CD4-positive, alpha-beta T cell (primary cell): ENCODE measurements around the gene TNFSF11. TPM values are rescaled to one million over a fixed set of nuclear protein-coding genes. Genes with fewer than 3 reads are reported as not detected.

Experiments
- ATAC-seq: fragments of 200-7000 bp; cut with Tn5 transposase; one replicate; pipeline ENCODE4 v1.10.0; 2022; ENCODE audit warnings: mild to moderate bottlenecking; ENCODE audit not compliant: poor library complexity
- CTCF ChIA-PET: fragments of 350-600 bp; sonication (Branson Sonifier 250); formaldehyde crosslinking; loops from one replicate; lab custom pipeline; 2021; ENCODE audit warnings: antibody characterized with exemption, inconsistent platforms; lab: Charles Lee
- POLR2A ChIA-PET: fragments of 350-600 bp; sonication (Branson Sonifier 250); formaldehyde crosslinking; loops from one replicate; lab custom pipeline; 2021; ENCODE audit warnings: antibody characterized with exemption, inconsistent platforms; lab: Charles Lee
- DNase-seq, 14 experiments: peaks; one replicate each; pipeline ENCODE4 v3.0.0-alpha.2; 2013 to 2020; ENCODE audit warnings: mixed read lengths in 2 of 14
- H3K27ac ChIP-seq, 2 donors: one replicate each; pipeline versions ENCODE4 v1.5.1 to v1.7.0; 2013; ENCODE audit warnings: low read length in 2 of 2, low read depth in 1 of 2, mild to moderate bottlenecking in 1 of 2
- H3K27me3 ChIP-seq, 2 experiments: 1 replicate in 1 of 2; 2 replicates in 1 of 2; pipeline versions ENCODE4 v1.6.1 to v1.7.0; 2013; ENCODE audit warnings: low read length in 2 of 2, control low read depth in 1 of 2, mild to moderate bottlenecking in 1 of 2, moderate library complexity in 1 of 2; ENCODE audit not compliant: insufficient read depth in 2 of 2, control insufficient read depth in 1 of 2
- H3K36me3 ChIP-seq: one replicate; pipeline ENCODE4 v1.6.1; 2013; ENCODE audit warnings: low read length, control low read depth; ENCODE audit not compliant: insufficient read depth
- H3K4me1 ChIP-seq: one replicate; pipeline ENCODE4 v1.6.1; 2013; ENCODE audit warnings: low read length, control low read depth; ENCODE audit not compliant: insufficient read depth
- H3K4me3 ChIP-seq: one replicate; pipeline ENCODE4 v1.5.1; 2013; ENCODE audit warnings: mild to moderate bottlenecking, low read length, moderate library complexity
- H3K9me3 ChIP-seq, 2 experiments: 1 replicate in 1 of 2; 2 replicates in 1 of 2; pipeline versions ENCODE4 v1.6.1 to v1.7.0; 2013; ENCODE audit warnings: low read length in 2 of 2, mild to moderate bottlenecking in 2 of 2, control low read depth in 1 of 2, moderate library complexity in 1 of 2; ENCODE audit not compliant: control insufficient read depth in 1 of 2, insufficient read depth in 1 of 2
- H3K27ac Mint-ChIP-seq: one replicate; pipeline ENCODE4 v1.8.0; 2020; ENCODE audit warnings: mixed read lengths
- H3K27me3 Mint-ChIP-seq: one replicate; pipeline ENCODE4 v1.8.0; 2021; ENCODE audit warnings: mixed read lengths
- H3K36me3 Mint-ChIP-seq: one replicate; pipeline ENCODE4 v1.8.0; 2021; ENCODE audit warnings: low read depth, mixed read lengths
- H3K4me1 Mint-ChIP-seq: one replicate; pipeline ENCODE4 v1.8.0; 2021; ENCODE audit warnings: low read depth, mixed read lengths
- H3K4me3 Mint-ChIP-seq: one replicate; pipeline ENCODE4 v1.8.0; 2020; ENCODE audit warnings: mild to moderate bottlenecking, mixed read lengths
- H3K9me3 Mint-ChIP-seq: one replicate; pipeline ENCODE4 v1.8.0; 2020; ENCODE audit warnings: mixed read lengths
- intact Hi-C, 2 experiments: fragments of 100-400 bp; cut with DNase I in 1 of 2; cut with micrococcal nuclease in 1 of 2; formaldehyde crosslinking; loops; one replicate each; pipeline versions ENCODE4 v1.15.1 to v1.9.0; 2023 to 2025; cut with DNase I, micrococcal nuclease
- total RNA-seq, 174 experiments: library from RNA in 2 of 174; stranded (reverse) in 2 of 174; gene quantifications; one replicate each; pipeline ENCODE4 v1.2.3 and lab custom pipeline; 2021 to 2026
- TF ChIP-seq, protein P1 (sequence below): fragments of 200-600 bp; IDR thresholded peaks from one replicate; pipeline ENCODE4 v1.8.0; 2022; ENCODE audit warnings: antibody characterized with exemption, mild to moderate bottlenecking

The TNFSF11 gene
- total RNA-seq, 2 experiments from 2014 or later, result 0.38 to 0.45 TPM

- H3K36me3 Mint-ChIP-seq, result no peaks in the 10 kb centered on the region
- ChIA-PET POLR2A (no interaction called here), CTCF (no interaction called here)
- no peak overlapping the region for H3K27ac ChIP-seq
- peaks cover 3% of the 10 kb centered on the region for H3K9me3 Mint-ChIP-seq
- ATAC-seq (no peak), DNase-seq (no peak)
- H3K27me3 Mint-ChIP-seq, result peaks cover 5% of the 10 kb centered on the region
- H3K36me3 ChIP-seq, result no peaks in the 10 kb centered on the region
- H3K27ac Mint-ChIP-seq, result no peak overlapping the region
- H3K9me3 ChIP-seq, result peaks cover 0 to 7% of the 10 kb centered on the region in 2 experiments
- H3K4me3 Mint-ChIP-seq, result no peak overlapping the region
- TF ChIP-seq, protein P1, sequence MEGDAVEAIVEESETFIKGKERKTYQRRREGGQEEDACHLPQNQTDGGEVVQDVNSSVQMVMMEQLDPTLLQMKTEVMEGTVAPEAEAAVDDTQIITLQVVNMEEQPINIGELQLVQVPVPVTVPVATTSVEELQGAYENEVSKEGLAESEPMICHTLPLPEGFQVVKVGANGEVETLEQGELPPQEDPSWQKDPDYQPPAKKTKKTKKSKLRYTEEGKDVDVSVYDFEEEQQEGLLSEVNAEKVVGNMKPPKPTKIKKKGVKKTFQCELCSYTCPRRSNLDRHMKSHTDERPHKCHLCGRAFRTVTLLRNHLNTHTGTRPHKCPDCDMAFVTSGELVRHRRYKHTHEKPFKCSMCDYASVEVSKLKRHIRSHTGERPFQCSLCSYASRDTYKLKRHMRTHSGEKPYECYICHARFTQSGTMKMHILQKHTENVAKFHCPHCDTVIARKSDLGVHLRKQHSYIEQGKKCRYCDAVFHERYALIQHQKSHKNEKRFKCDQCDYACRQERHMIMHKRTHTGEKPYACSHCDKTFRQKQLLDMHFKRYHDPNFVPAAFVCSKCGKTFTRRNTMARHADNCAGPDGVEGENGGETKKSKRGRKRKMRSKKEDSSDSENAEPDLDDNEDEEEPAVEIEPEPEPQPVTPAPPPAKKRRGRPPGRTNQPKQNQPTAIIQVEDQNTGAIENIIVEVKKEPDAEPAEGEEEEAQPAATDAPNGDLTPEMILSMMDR, result no peak
- intact Hi-C loops, result no loop called here
- H3K4me1 ChIP-seq, result no peaks in the 10 kb centered on the region
- peaks cover 2 to 8% of the 10 kb centered on the region in 2 experiments for H3K27me3 ChIP-seq
- H3K4me3 ChIP-seq, result no peak overlapping the region
- H3K4me1 Mint-ChIP-seq, result no peaks in the 10 kb centered on the region
These were observed 64.9 kb downstream of the TNFSF11 start for GRCh38 chr13:42638886-42639285.

DNA sequence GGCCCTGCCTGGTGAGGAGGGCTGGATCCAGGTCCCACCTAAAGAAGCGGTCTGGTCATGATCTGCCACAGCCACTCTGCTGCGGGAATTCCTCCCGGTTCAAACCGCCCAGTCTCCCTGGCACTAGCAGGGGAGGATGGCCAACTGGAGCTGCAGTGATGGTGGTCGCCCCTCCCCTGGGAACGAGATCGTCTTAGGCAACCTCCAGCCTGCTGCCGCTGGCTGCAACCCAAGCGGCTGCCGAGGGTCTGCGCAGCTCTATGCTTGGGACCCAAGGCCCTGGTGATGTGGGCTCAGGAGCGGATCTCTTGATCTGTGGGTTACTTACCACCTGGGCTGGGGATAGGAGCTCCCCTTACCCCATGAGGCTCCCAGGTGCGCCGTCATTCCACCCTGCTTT, 69.1 kb downstream of the TNFSF11 start:
- DNase-seq (no peak), ATAC-seq (no peak)
- ChIA-PET CTCF (no interaction called here), POLR2A (no interaction called here)
- no peak overlapping the region for H3K27ac ChIP-seq
- no peaks in the 10 kb centered on the region for H3K36me3 ChIP-seq
- Mint-ChIP-seq H3K27ac (no peak overlapping the region), H3K36me3 (no peaks in the 10 kb centered on the region), H3K27me3 (peaks cover 8% of the 10 kb centered on the region), H3K4me1 (no peaks in the 10 kb centered on the region), H3K4me3 (no peak overlapping the region), H3K9me3 (peaks cover 3% of the 10 kb centered on the region)
- peaks cover 0 to 7% of the 10 kb centered on the region in 2 experiments for H3K9me3 ChIP-seq
- H3K4me3 ChIP-seq, result no peak overlapping the region
- no peaks in the 10 kb centered on the region for H3K4me1 ChIP-seq
- intact Hi-C loops, result no loop called here
- TF ChIP-seq, protein P1, result no peak
- H3K27me3 ChIP-seq, result peaks cover 0 to 2% of the 10 kb centered on the region in 2 experiments

DNA sequence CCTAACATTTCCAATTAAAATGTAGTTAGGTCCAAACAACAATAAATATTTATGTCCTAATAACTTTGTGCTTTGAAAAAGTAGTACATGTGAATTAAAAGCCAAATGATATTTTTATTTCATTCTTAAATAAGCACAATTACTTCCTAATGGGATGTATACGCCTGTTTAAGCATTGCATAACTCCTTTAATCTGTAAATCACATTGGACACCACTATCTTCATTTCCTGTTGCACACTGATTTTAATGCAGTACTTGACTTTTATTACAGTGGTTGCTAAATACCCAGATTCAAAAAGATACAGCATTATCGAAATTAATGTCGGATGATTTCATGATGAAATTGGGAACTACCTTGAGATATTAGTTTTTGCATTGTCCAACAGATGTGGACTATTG, 70.9 kb downstream of the TNFSF11 start:
- Histone ChIP-seq H3K36me3 (no peaks in the 10 kb centered on the region), H3K27me3 (peaks cover 0 to 2% of the 10 kb centered on the region in 2 experiments), H3K4me3 (no peak overlapping the region), H3K4me1 (no peaks in the 10 kb centered on the region), H3K9me3 (peaks cover 0 to 7% of the 10 kb centered on the region in 2 experiments), H3K27ac (no peak overlapping the region)
- intact Hi-C loops, result no loop called here
- CTCF ChIA-PET, result no interaction called here
- TF ChIP-seq, protein P1, result no peak
- H3K27me3 Mint-ChIP-seq, result peaks cover 15% of the 10 kb centered on the region
- no peaks in the 10 kb centered on the region for H3K4me1 Mint-ChIP-seq
- H3K4me3 Mint-ChIP-seq, result no peak overlapping the region
- no peaks in the 10 kb centered on the region for H3K36me3 Mint-ChIP-seq
- ATAC-seq, result no peak
- no peak for DNase-seq
- peaks cover 3% of the 10 kb centered on the region for H3K9me3 Mint-ChIP-seq
- POLR2A ChIA-PET, result no interaction called here
- H3K27ac Mint-ChIP-seq, result no peak overlapping the region
